Heart left ventricle (tissue), 16 donors: ENCODE data around the gene DNAJB14. TPM values are rescaled to one million over a fixed set of nuclear protein-coding genes. Genes with fewer than 3 reads are reported as not detected.
A peak's percentile ranks its signal among the peaks of the same experiment; 100 is the strongest.

Source experiments
- ATAC-seq, 4 donors: fragments of 200-7000 bp; cut with Tn5 transposase; one replicate each; pipeline ENCODE4 v1.9.1; 2020 to 2022; ENCODE audit warnings: moderate library complexity in 4 of 4, mild to moderate bottlenecking in 3 of 4, moderate number of reproducible peaks in 1 of 4
- DNase-seq, 5 donors: peaks; one replicate each; pipeline ENCODE4 v3.0.0-alpha.2; 2020
- H3K27ac ChIP-seq, 12 donors: fragments of 200-600 bp; sonication (generic) in 4 of 12; one replicate each; pipeline versions ENCODE4 v1.5.0 to v1.8.0; 2016 to 2022; ENCODE audit warnings: mild to moderate bottlenecking in 2 of 12
- H3K27me3 ChIP-seq, 9 donors: fragments of 200-600 bp; sonication (generic) in 2 of 9; one replicate each; pipeline versions ENCODE4 v1.5.1 to v1.8.0; 2016 to 2022; ENCODE audit warnings: mild to moderate bottlenecking in 3 of 9
- H3K36me3 ChIP-seq, 9 donors: fragments of 200-600 bp; sonication (generic) in 2 of 9; one replicate each; pipeline versions ENCODE4 v1.5.0 to v1.8.0; 2018 to 2022; ENCODE audit warnings: mild to moderate bottlenecking in 2 of 9
- H3K4me1 ChIP-seq, 12 donors: fragments of 200-600 bp; sonication (generic) in 4 of 12; one replicate each; pipeline versions ENCODE4 v1.5.0 to v1.8.0; 2016 to 2022; ENCODE audit warnings: mild to moderate bottlenecking in 3 of 12
- H3K4me3 ChIP-seq, 12 donors: fragments of 200-600 bp; sonication (generic) in 4 of 12; one replicate each; pipeline versions ENCODE4 v1.5.0 to v1.8.0; 2017 to 2022; ENCODE audit warnings: mild to moderate bottlenecking in 9 of 12, moderate library complexity in 4 of 12
- H3K9me3 ChIP-seq, 12 donors: fragments of 200-600 bp; sonication (generic) in 4 of 12; one replicate each; pipeline versions ENCODE4 v1.5.0 to v1.8.0; 2016 to 2022; ENCODE audit warnings: mild to moderate bottlenecking in 1 of 12
- CTCF ChIP-seq, 12 donors: fragments of 200-600 bp; sonication (generic) in 4 of 12; IDR thresholded peaks; one replicate each; pipeline versions ENCODE4 v1.5.0 to v1.8.0; 2018 to 2022; ENCODE audit warnings: antibody characterized with exemption in 12 of 12, mild to moderate bottlenecking in 5 of 12
- POLR2A ChIP-seq, 2 donors: fragments of 450-650 bp; IDR thresholded peaks; one replicate each; pipeline ENCODE4 v1.6.1; 2017; ENCODE audit warnings: antibody characterized with exemption in 2 of 2, mild to moderate bottlenecking in 2 of 2, moderate library complexity in 2 of 2
- WGBS, 4 donors: extraction: QIAGEN DNeasy Blood & Tissue Kit in 2 of 4; methylation state at CpG; one replicate each; pipeline versions ENCODE4 v1.1.5 to v1.1.7; 2013 to 2018; 5-methylcytosine and 5-hydroxymethylcytosine counted together
- intact Hi-C, 10 donors: fragments of 100-400 bp; cut with DNase I; formaldehyde crosslinking; loops; one replicate each; pipeline versions ENCODE4 v1.11.1 to v1.14.2; 2022
- polyA plus RNA-seq, 2 donors: library from polyadenylated mRNA; stranded (reverse); fragments of 200-250 nt; gene quantifications; one replicate each; pipeline ENCODE4 v1.2.3, GENCODE V29; 2013
- total RNA-seq, 9 donors: library from RNA; depleted of rRNA in 2 of 9; stranded (reverse); fragments of >200 nt in 2 of 9; fragmentation: NEBNext Ultra II Directional in 3 of 9; extraction: Animal tissue kit (Norgen Biotek cat#: 25700) in 3 of 9; gene quantifications; one replicate each; pipeline versions ENCODE4 v1.1.0 to v1.2.4, GENCODE V29; 2016 to 2023
- donor health status: ischemic (EF 13 %, LVEDD 7.1; RV severe dilation, severe dysfunction).
- donor health status: healthy with polysubstance abuse.
- donor health status: DM: no; HTN: yes; CAD: no.
- donor health status: DM: no; HTN: no; CAD: no.
- donor health status: ischemic (EF 25% LVEDD 6.9; RV normal size, moderate dysfunction).
- donor health status: ischemic (EF 25% LVEDD 5.7; RV mildly dilated, moderate dysfunction).
- donor health status: healthy.
- donor health status: DM: yes; HTN: yes; CAD: no.
- donor health status: ischemic (EF 35%, LVEDD 5.7; RV mildly dilated, moderate dysfunction).
- donor health status: nonischemic (EF 11% LVEDD 7.7; RV severe dilation, severe dysfunction).
- donor health status: DM: yes; HTN: yes; CAD: no.
- donor health status: PGD.
- donor health status: ischemic (EF 29% LVEDD 5.4; RV normal size, mild dysfunction).
- donor health status: nonischemic (EF 23%, LVEDD 6.1; RV moderate dilation, normal function).

The DNAJB14 gene
- total and polyA plus RNA-seq, 11 donors: 5.4 to 26.7 (median 15.9) TPM

GRCh38 chr4:99915449-99915848 is 31.0 kb downstream of the DNAJB14 start:
- peaks cover 0 to 61% (median 42%) of the 10 kb centered on the region in 9 donors for H3K36me3 ChIP-seq
- ATAC-seq: no peak
- H3K27me3 ChIP-seq: no peaks in the 10 kb centered on the region
- H3K9me3 ChIP-seq: peaks cover 0 to 13% (median 2%) of the 10 kb centered on the region in 12 donors
- no peak overlapping the region for H3K27ac ChIP-seq
- 90 to 96% (median 94%) methylated on average over 2 of the region's 2 CpGs for WGBS, 4 donors
- no peak for DNase-seq
- intact Hi-C loops: no loop called here
- H3K4me3 ChIP-seq: no peak overlapping the region
- TF ChIP-seq CTCF (IDR thresholded peaks at IDR 0.05) (no peak), POLR2A (IDR thresholded peaks at IDR 0.05) (no peak)
- H3K4me1 ChIP-seq: no peaks in the 10 kb centered on the region

- Histone ChIP-seq H3K36me3 (peaks cover 0 to 43% (median under 1%) of the 10 kb centered on the region in 9 donors), H3K27ac (peak overlapping the region in 10 of 12 donors; percentile 62 to 87 (median 84)), H3K4me3 (peak overlapping the region in 11 of 12 donors; percentile 75 to 93 (median 87)), H3K9me3 (no peaks in the 10 kb centered on the region), H3K27me3 (no peaks in the 10 kb centered on the region), H3K4me1 (peaks cover 0 to 47% (median 23%) of the 10 kb centered on the region in 12 donors)
- intact Hi-C loops: loop anchor here (2.0 to 10.0 kb wide), 9 partner anchors 47 to 333 kb away; partner anchors contain the start of genes TRMT10A (in 7 of the 10), DNAJB14 (in 6 of the 10) and H2AZ1 (in 1 of the 10)
- TF ChIP-seq POLR2A (IDR thresholded peaks at IDR 0.05) (no peak), CTCF (IDR thresholded peaks at IDR 0.05) (no peak)
- 93 to 95% (median 94%) methylated on average over 16 of the region's 16 CpGs for WGBS, 4 donors
- ATAC-seq: no peak
- peak in 1 of 5 donors; percentile 29 for DNase-seq
These were observed 51.4 kb downstream of the DNAJB14 start for GRCh38 chr4:99894998-99895397.

- no peaks in the 10 kb centered on the region for H3K9me3 ChIP-seq
- ATAC-seq (peak; percentile 97 to 100 (median 99)), DNase-seq (peak; percentile 91 to 95 (median 93))
- intact Hi-C loops: loop anchor here in 9 of 10 donors (2.0 to 10.0 kb wide), 8 partner anchors 52 to 332 kb away; partner anchors contain the start of genes TRMT10A (in 7 of the 9), DNAJB14 (in 5 of the 9) and H2AZ1 (in 1 of the 9)
- no peaks in the 10 kb centered on the region for H3K27me3 ChIP-seq
- peak within 1 kb of the TSS; percentile 74 to 93 (median 86) for H3K4me3 ChIP-seq
- 3 to 8% (median 5%) methylated on average over 12 to 38 of the region's 40 CpGs for WGBS, 4 donors
- TF ChIP-seq POLR2A (IDR thresholded peaks at IDR 0.05) (peak in 1 of 2 donors; percentile 36), CTCF (IDR thresholded peaks at IDR 0.05) (no peak)
- H3K36me3 ChIP-seq: peaks cover 0 to 39% (median 3%) of the 10 kb centered on the region in 9 donors
- H3K27ac ChIP-seq: peak within 1 kb of the TSS; percentile 48 to 87 (median 82)
- H3K4me1 ChIP-seq: peaks cover 0 to 47% (median 23%) of the 10 kb centered on the region in 12 donors
These were observed 52.0 kb downstream of the DNAJB14 start, which contains the start of gene LAMTOR3 for GRCh38 chr4:99894161-99894997. TSS of gene LAMTOR3 (minus strand) at chr4:99894427. CDS start at chr4:99893963, 464 bp downstream.

- intact Hi-C loops: loop anchor here in 9 of 10 donors (2.0 to 10.0 kb wide), 8 partner anchors 53 to 331 kb away; partner anchors contain the start of genes TRMT10A (in 7 of the 9), DNAJB14 (in 5 of the 9) and H2AZ1 (in 1 of the 9)
- peak in 1 of 5 donors; percentile 24 for DNase-seq
- WGBS, 4 donors: 1 to 3% (median 1%) methylated on average over 10 to 12 of the region's 12 CpGs
These were observed 52.6 kb downstream of the DNAJB14 start for GRCh38 chr4:99893839-99894160.

More at GRCh38 chr4:99893839-99894160, 52.6 kb downstream of the DNAJB14 start:
- no peaks in the 10 kb centered on the region for H3K27me3 ChIP-seq
- H3K4me1 ChIP-seq: peaks cover 0 to 47% (median 23%) of the 10 kb centered on the region in 12 donors
- no peak for TF ChIP-seq CTCF (IDR thresholded peaks at IDR 0.05)
- no peak for TF ChIP-seq POLR2A (IDR thresholded peaks at IDR 0.05)
- peaks cover 0 to 39% (median 8%) of the 10 kb centered on the region in 9 donors for H3K36me3 ChIP-seq
- H3K9me3 ChIP-seq: no peaks in the 10 kb centered on the region
- ATAC-seq: no peak
- peak overlapping the region; percentile 48 to 87 (median 82) for H3K27ac ChIP-seq
- peak overlapping the region; percentile 74 to 93 (median 86) for H3K4me3 ChIP-seq
